ENCODE measurements around the gene RARRES1.

Gene RARRES1

GRCh38 chr3:158731938-158732855, at the start of gene RARRES1:
RARRES1 (minus strand) TSS chr3:158732457; CDS start chr3:158732415, 42 bp downstream.
- in situ Hi-C loops (cut with MboI; ENCODE audit: low sequenced_read_pairs): no loop called here
- Histone ChIP-seq H3K4me3 (no peak within 1 kb of the TSS), H3K4me1 (no peaks in the 10 kb centered on the region), H3K9me3 (no peaks in the 10 kb centered on the region; the same call in 1 of the 2 replicates), H3K36me3 (replicated peaks) (no peaks in the 10 kb centered on the region), H3K27me3 (ENCODE audit: low read depth) (no peaks in the 10 kb centered on the region)
- DNase-seq (ENCODE audit: low spot score in 2 of 2): no peak

- no peaks in the 10 kb centered on the region for H3K4me1 ChIP-seq
- no peaks in the 10 kb centered on the region for H3K9me3 ChIP-seq
- H3K4me3 ChIP-seq: no peak overlapping the region
- in situ Hi-C loops (cut with MboI; ENCODE audit: low sequenced_read_pairs): loop anchor here (25.0 kb wide), 1 partner anchor 245 kb away; no protein-coding TSS in a partner anchor
- no peaks in the 10 kb centered on the region for H3K36me3 ChIP-seq (replicated peaks)
- DNase-seq (ENCODE audit: low spot score in 2 of 2): no peak
- H3K27me3 ChIP-seq (ENCODE audit: low read depth): no peaks in the 10 kb centered on the region
Measured at GRCh38 chr3:158781849-158782248, 49.6 kb upstream of the RARRES1 start.

- Histone ChIP-seq H3K4me1 (no peaks in the 10 kb centered on the region), H3K9me3 (no peaks in the 10 kb centered on the region), H3K4me3 (no peak overlapping the region), H3K36me3 (replicated peaks) (no peaks in the 10 kb centered on the region), H3K27me3 (ENCODE audit: low read depth) (no peaks in the 10 kb centered on the region)
- DNase-seq (ENCODE audit: low spot score in 2 of 2): no peak
- in situ Hi-C loops (cut with MboI; ENCODE audit: low sequenced_read_pairs): loop anchor here (25.0 kb wide), 1 partner anchor 244 kb away; no protein-coding TSS in a partner anchor
Measured at GRCh38 chr3:158781191-158781590, 48.9 kb upstream of the RARRES1 start.

- no peak for DNase-seq (ENCODE audit: low spot score in 2 of 2)
- Histone ChIP-seq H3K4me3 (no peak overlapping the region), H3K36me3 (replicated peaks) (no peaks in the 10 kb centered on the region), H3K4me1 (no peaks in the 10 kb centered on the region), H3K9me3 (no peaks in the 10 kb centered on the region), H3K27me3 (ENCODE audit: low read depth) (no peaks in the 10 kb centered on the region)
- in situ Hi-C loops (cut with MboI; ENCODE audit: low sequenced_read_pairs): loop anchor here (25.0 kb wide), 1 partner anchor 243 kb away; no protein-coding TSS in a partner anchor
Measured at GRCh38 chr3:158780766-158781165, 48.5 kb upstream of the RARRES1 start.

GRCh38 chr3:158777161-158777873, 45.1 kb upstream of the RARRES1 start:
- no peak overlapping the region for H3K4me3 ChIP-seq
- no peaks in the 10 kb centered on the region for H3K36me3 ChIP-seq (replicated peaks)
- in situ Hi-C loops (cut with MboI; ENCODE audit: low sequenced_read_pairs): loop anchor here (25.0 kb wide), 1 partner anchor 240 kb away; no protein-coding TSS in a partner anchor
- no peak for DNase-seq (ENCODE audit: low spot score in 2 of 2)
- no peaks in the 10 kb centered on the region for H3K27me3 ChIP-seq (ENCODE audit: low read depth)
- H3K9me3 ChIP-seq: no peaks in the 10 kb centered on the region
- H3K4me1 ChIP-seq: no peaks in the 10 kb centered on the region; the same call in 1 of the 2 replicates

- DNase-seq (ENCODE audit: low spot score in 2 of 2): no peak
- Histone ChIP-seq H3K4me3 (no peak overlapping the region), H3K4me1 (no peaks in the 10 kb centered on the region; the same call in 1 of the 2 replicates), H3K36me3 (replicated peaks) (no peaks in the 10 kb centered on the region), H3K9me3 (no peaks in the 10 kb centered on the region), H3K27me3 (ENCODE audit: low read depth) (no peaks in the 10 kb centered on the region)
- in situ Hi-C loops (cut with MboI; ENCODE audit: low sequenced_read_pairs): loop anchor here (25.0 kb wide), 1 partner anchor 239 kb away; no protein-coding TSS in a partner anchor
Measured at GRCh38 chr3:158776531-158776930, 44.3 kb upstream of the RARRES1 start.

- no peaks in the 10 kb centered on the region; the same call in 1 of the 2 replicates for H3K4me1 ChIP-seq
- DNase-seq (ENCODE audit: low spot score in 2 of 2): no peak
- no peaks in the 10 kb centered on the region for H3K36me3 ChIP-seq (replicated peaks)
- H3K27me3 ChIP-seq (ENCODE audit: low read depth): no peaks in the 10 kb centered on the region
- no peak overlapping the region for H3K4me3 ChIP-seq
- in situ Hi-C loops (cut with MboI; ENCODE audit: low sequenced_read_pairs): loop anchor here (25.0 kb wide), 1 partner anchor 238 kb away; no protein-coding TSS in a partner anchor
- no peaks in the 10 kb centered on the region for H3K9me3 ChIP-seq
Measured at GRCh38 chr3:158775426-158776410, 43.5 kb upstream of the RARRES1 start.

GRCh38 chr3:158774965-158775364, 42.7 kb upstream of the RARRES1 start:
- no peak overlapping the region for H3K4me3 ChIP-seq
- no peak for DNase-seq (ENCODE audit: low spot score in 2 of 2)
- H3K27me3 ChIP-seq (ENCODE audit: low read depth): no peaks in the 10 kb centered on the region
- in situ Hi-C loops (cut with MboI; ENCODE audit: low sequenced_read_pairs): loop anchor here (25.0 kb wide), 1 partner anchor 238 kb away; no protein-coding TSS in a partner anchor
- no peaks in the 10 kb centered on the region for H3K36me3 ChIP-seq (replicated peaks)
- no peaks in the 10 kb centered on the region; the same call in 1 of the 2 replicates for H3K4me1 ChIP-seq
- no peaks in the 10 kb centered on the region for H3K9me3 ChIP-seq

GRCh38 chr3:158773845-158774830, 41.9 kb upstream of the RARRES1 start:
- Histone ChIP-seq H3K9me3 (no peaks in the 10 kb centered on the region), H3K36me3 (replicated peaks) (no peaks in the 10 kb centered on the region), H3K4me1 (no peaks in the 10 kb centered on the region; the same call in 1 of the 2 replicates), H3K4me3 (no peak overlapping the region), H3K27me3 (ENCODE audit: low read depth) (no peaks in the 10 kb centered on the region)
- no peak for DNase-seq (ENCODE audit: low spot score in 2 of 2)
- in situ Hi-C loops (cut with MboI; ENCODE audit: low sequenced_read_pairs): no loop called here

GRCh38 chr3:158773166-158773565, 40.9 kb upstream of the RARRES1 start:
- Histone ChIP-seq H3K36me3 (replicated peaks) (no peaks in the 10 kb centered on the region), H3K4me3 (no peak overlapping the region), H3K9me3 (no peaks in the 10 kb centered on the region), H3K4me1 (no peaks in the 10 kb centered on the region; the same call in 1 of the 2 replicates), H3K27me3 (ENCODE audit: low read depth) (no peaks in the 10 kb centered on the region)
- in situ Hi-C loops (cut with MboI; ENCODE audit: low sequenced_read_pairs): no loop called here
- no peak for DNase-seq (ENCODE audit: low spot score in 2 of 2)

- Histone ChIP-seq H3K36me3 (replicated peaks) (no peaks in the 10 kb centered on the region), H3K4me3 (no peak overlapping the region), H3K4me1 (no peaks in the 10 kb centered on the region; the same call in 1 of the 2 replicates), H3K27me3 (ENCODE audit: low read depth) (no peaks in the 10 kb centered on the region), H3K9me3 (no peaks in the 10 kb centered on the region)
- DNase-seq (ENCODE audit: low spot score in 2 of 2): no peak
- in situ Hi-C loops (cut with MboI; ENCODE audit: low sequenced_read_pairs): no loop called here
Measured at GRCh38 chr3:158771982-158772381, 39.7 kb upstream of the RARRES1 start.

- in situ Hi-C loops (cut with MboI; ENCODE audit: low sequenced_read_pairs): no loop called here
Measured at GRCh38 chr3:158771577-158771976, 39.3 kb upstream of the RARRES1 start.

More at GRCh38 chr3:158771577-158771976, 39.3 kb upstream of the RARRES1 start:
- no peaks in the 10 kb centered on the region for H3K9me3 ChIP-seq
- H3K27me3 ChIP-seq (ENCODE audit: low read depth): no peaks in the 10 kb centered on the region
- DNase-seq (ENCODE audit: low spot score in 2 of 2): no peak
- no peak overlapping the region for H3K4me3 ChIP-seq
- H3K4me1 ChIP-seq: no peaks in the 10 kb centered on the region; the same call in 1 of the 2 replicates
- no peaks in the 10 kb centered on the region for H3K36me3 ChIP-seq (replicated peaks)
